Temporal lobe (tissue), 2 donors: ENCODE results near the gene CHEK2. TPM values are rescaled to one million over a fixed set of nuclear protein-coding genes. Genes with fewer than 3 reads are reported as not detected.

Experiments used
- small RNA-seq: library from RNA; depleted of rRNA; stranded (forward); fragments of <200 nt; gene quantifications from one replicate; pipeline ENCODE3, GENCODE V24; 2014; ENCODE audit warnings: low replicate concordance
- total RNA-seq: library from RNA; depleted of rRNA; stranded (reverse); fragments of >200 nt; gene quantifications from one replicate; pipeline ENCODE4 v1.2.3, GENCODE V29; 2014

CHEK2 gene
- total RNA-seq, 1 donor from 2014 or later = 2.5 TPM

Small RNA genes lying within 50 kb of the gene (small RNA-seq; reads per million reads assigned to genes)
- gene RN7SL162P = not detected

Other genes with a start within 250 kb of the CHEK2 start
- gene TTC28, start 62.0 kb downstream of the CHEK2 start, total RNA-seq = 132 TPM
- 4.2 TPM for gene HSCB, start 219 bp upstream of the CHEK2 start, total RNA-seq
- gene CCDC117, start 30.9 kb upstream of the CHEK2 start, total RNA-seq = 19.4 TPM
- gene XBP1, start 58.7 kb upstream of the CHEK2 start, total RNA-seq = 23.1 TPM
- 7.6 TPM for gene ZNRF3, start 141.8 kb upstream of the CHEK2 start, total RNA-seq